ENCODE results near the gene RSKR. TPM values are rescaled to one million over a fixed set of nuclear protein-coding genes. Genes with fewer than 3 reads are reported as not detected.
"Not testable (repeated sequence)": the region's sequence is repeated elsewhere in the genome, so short reads cannot be mapped to it uniquely, and the experiment has no call there.

RSKR gene
- total and polyA plus RNA-seq, 2 of the 4 experiments (the other 2 are of a cell fraction), result 2.2 to 6.8 TPM

GRCh38 chr17:28659497-28659881 is 45.5 kb upstream of the RSKR start:
- peaks cover 17% of the 10 kb centered on the region for H3K36me3 ChIP-seq (ENCODE audit: control insufficient read depth, insufficient read depth, low read length)
- H4K91ac ChIP-seq (ENCODE audit: insufficient read depth, low read depth, low read length); H2BK15ac ChIP-seq (ENCODE audit: low read depth, low read length); H2BK120ac ChIP-seq (ENCODE audit: low read depth, low read length); H3K4me3 ChIP-seq (ENCODE audit: insufficient read depth, low read depth, low read length); H3K18ac ChIP-seq (ENCODE audit: low read depth, low read length); H2BK5ac ChIP-seq (ENCODE audit: low read depth, low read length, poor library complexity, severe bottlenecking); dilution Hi-C loops (cut with HindIII; ENCODE audit: low sequenced_read_pairs, unreplicated experiment); H2AFZ ChIP-seq (replicated peaks; ENCODE audit: low read length, poor library complexity); H3K9ac ChIP-seq (ENCODE audit: low read depth, low read length); H2AK5ac ChIP-seq (ENCODE audit: low read depth, low read length); BruUV-seq (replicated peaks); H3K14ac ChIP-seq (replicated peaks; ENCODE audit: low read depth, low read length); POLR2A ChIA-PET (ENCODE audit: unreplicated experiment); H4K5ac ChIP-seq (ENCODE audit: low read depth, low read length); DNase-seq; H3K4ac ChIP-seq (ENCODE audit: low read depth, low read length); H3K27me3 ChIP-seq (ENCODE audit: control insufficient read depth, insufficient read depth, low read length); H3K4me1 ChIP-seq (ENCODE audit: control insufficient read depth, insufficient read depth, low read length); H2BK20ac ChIP-seq (ENCODE audit: low read depth, low read length); ATAC-seq (ENCODE audit: low read depth); in situ Hi-C loops (cut with MboI; ENCODE audit: low sequenced_read_pairs); H2AK9ac ChIP-seq (replicated peaks; ENCODE audit: low read depth, low read length, poor library complexity); H3K56ac ChIP-seq (ENCODE audit: extremely low read depth, insufficient read depth, low read length); H3K27ac ChIP-seq (ENCODE audit: insufficient read depth, low read length); H3K9me3 ChIP-seq (ENCODE audit: control insufficient read depth, insufficient read depth, low read length); H4K8ac ChIP-seq (ENCODE audit: low read depth in 2 of 2, low read length in 2 of 2); CTCF ChIA-PET; intact Hi-C loops (cut with micrococcal nuclease); H3K4me2 ChIP-seq (ENCODE audit: low read depth, low read length); H3K23ac ChIP-seq (ENCODE audit: low read depth, low read length): not testable (repeated sequence)
- H3K79me1 ChIP-seq (ENCODE audit: low read depth in 1 of 2, low read length in 2 of 2), result peaks cover 9 to 62% of the 10 kb centered on the region in 2 experiments; a peak in 3 of 4 replicates
- H4K20me1 ChIP-seq (ENCODE audit: insufficient read depth, low read length), result peaks cover 48% of the 10 kb centered on the region
- peaks cover 11% of the 10 kb centered on the region; the same call in 1 of the 2 replicates for H3K9me1 ChIP-seq (ENCODE audit: insufficient read depth, low read length)
- no CpG with 5 or more reads among the region's 23 CpGs for WGBS, 2 experiments (ENCODE audit: extremely low coverage in 2 of 2, insufficient read length in 1 of 2)

- H4K8ac ChIP-seq (ENCODE audit: low read depth in 2 of 2, low read length in 2 of 2); H2AFZ ChIP-seq (replicated peaks; ENCODE audit: low read length, poor library complexity); H4K5ac ChIP-seq (ENCODE audit: low read depth, low read length); H3K4me2 ChIP-seq (ENCODE audit: low read depth, low read length); H3K9me3 ChIP-seq (ENCODE audit: control insufficient read depth, insufficient read depth, low read length); H2BK15ac ChIP-seq (ENCODE audit: low read depth, low read length); H3K23ac ChIP-seq (ENCODE audit: low read depth, low read length); H3K4me3 ChIP-seq (ENCODE audit: insufficient read depth, low read depth, low read length); DNase-seq; intact Hi-C loops (cut with micrococcal nuclease); H3K27ac ChIP-seq (ENCODE audit: insufficient read depth, low read length); H4K91ac ChIP-seq (ENCODE audit: insufficient read depth, low read depth, low read length); POLR2A ChIA-PET (ENCODE audit: unreplicated experiment); dilution Hi-C loops (cut with HindIII; ENCODE audit: low sequenced_read_pairs, unreplicated experiment); H3K18ac ChIP-seq (ENCODE audit: low read depth, low read length); H2AK5ac ChIP-seq (ENCODE audit: low read depth, low read length); H3K4me1 ChIP-seq (ENCODE audit: control insufficient read depth, insufficient read depth, low read length); H3K14ac ChIP-seq (replicated peaks; ENCODE audit: low read depth, low read length); H2BK5ac ChIP-seq (ENCODE audit: low read depth, low read length, poor library complexity, severe bottlenecking); ATAC-seq (ENCODE audit: low read depth); H3K9ac ChIP-seq (ENCODE audit: low read depth, low read length); H2BK20ac ChIP-seq (ENCODE audit: low read depth, low read length); H2BK120ac ChIP-seq (ENCODE audit: low read depth, low read length); in situ Hi-C loops (cut with MboI; ENCODE audit: low sequenced_read_pairs); H3K56ac ChIP-seq (ENCODE audit: extremely low read depth, insufficient read depth, low read length); CTCF ChIA-PET; H3K4ac ChIP-seq (ENCODE audit: low read depth, low read length); H3K27me3 ChIP-seq (ENCODE audit: control insufficient read depth, insufficient read depth, low read length); BruUV-seq (replicated peaks); H2AK9ac ChIP-seq (replicated peaks; ENCODE audit: low read depth, low read length, poor library complexity): not testable (repeated sequence)
- Histone ChIP-seq H3K9me1 (ENCODE audit: insufficient read depth, low read length) (peaks cover 11% of the 10 kb centered on the region; the same call in 1 of the 2 replicates), H3K79me1 (ENCODE audit: low read depth in 1 of 2, low read length in 2 of 2) (peaks cover 12 to 58% of the 10 kb centered on the region in 2 experiments; a peak in 3 of 4 replicates), H3K36me3 (ENCODE audit: control insufficient read depth, insufficient read depth, low read length) (peaks cover 19% of the 10 kb centered on the region), H4K20me1 (ENCODE audit: insufficient read depth, low read length) (peaks cover 42% of the 10 kb centered on the region)
- 97% methylated on average over 20 of the region's 46 CpGs; no CpG with 5 or more reads in 1 of the 2 experiments for WGBS, 2 experiments (ENCODE audit: extremely low coverage in 2 of 2, insufficient read length in 1 of 2)
Observed at GRCh38 chr17:28658766-28659496, 44.9 kb upstream of the RSKR start.
